H1 (cell line): ENCODE results near the gene OR2T12. TPM values are rescaled to one million over a fixed set of nuclear protein-coding genes. Genes with fewer than 3 reads are reported as not detected.
"Not testable (repeated sequence)": the region's sequence is repeated elsewhere in the genome, so short reads cannot be mapped to it uniquely, and the experiment has no call there.

Experiments
- CTCF ChIA-PET: fragments of 300-600 bp; sonication (Branson Sonifier 250); formaldehyde crosslinking; loops from one replicate; lab custom pipeline; 2021; ENCODE audit not compliant: partially characterized antibody; lab: Charles Lee
- POLR2A ChIA-PET: fragments of 300-600 bp; sonication (Branson Sonifier 250); formaldehyde crosslinking; loops from one replicate; lab custom pipeline; 2021; ENCODE audit warnings: inconsistent platforms; ENCODE audit not compliant: partially characterized antibody; lab: Charles Lee
- DNase-seq, 2 experiments: peaks; one replicate each; pipeline versions ENCODE4 v3.0.0 to v3.0.0-alpha.2; 2010 to 2022; ENCODE audit warnings: low spot score in 2 of 2, low read depth in 1 of 2, mixed read lengths in 1 of 2
- FAIRE-seq: peaks from 2 replicates; lab custom pipeline; 2011; peaks lifted over from hg19 to GRCh38; lab: Jason Lieb, UNC
- H2AFZ ChIP-seq: 2 replicates; pipeline ENCODE4 v1.8.1; 2012; ENCODE audit warnings: low read length, inconsistent platforms
- H2AK5ac ChIP-seq: 2 replicates; pipeline ENCODE4 v1.6.1; 2013; ENCODE audit warnings: low read depth, low read length
- H2BK120ac ChIP-seq: replicated peaks from 2 replicates; pipeline ENCODE3; 2013; ENCODE audit warnings: low read depth, low read length, inconsistent platforms
- H2BK12ac ChIP-seq: 2 replicates; pipeline ENCODE4 v1.6.1; 2013; ENCODE audit warnings: low read depth, low read length
- H2BK15ac ChIP-seq: 2 replicates; pipeline ENCODE4 v1.6.1; 2013; ENCODE audit warnings: low read length
- H2BK20ac ChIP-seq: 2 replicates; pipeline ENCODE4 v1.6.1; 2013; ENCODE audit warnings: low read length
- H2BK5ac ChIP-seq: 2 replicates; pipeline ENCODE4 v1.6.1; 2013; ENCODE audit warnings: low read depth, low read length
- H3K14ac ChIP-seq: 2 replicates; pipeline ENCODE4 v1.6.1; 2013; ENCODE audit warnings: inconsistent platforms; ENCODE audit not compliant: insufficient read length
- H3K18ac ChIP-seq: 2 replicates; pipeline ENCODE4 v1.6.1; 2013; ENCODE audit warnings: low read length; ENCODE audit errors: extremely low read depth
- H3K23ac ChIP-seq: 2 replicates; pipeline ENCODE4 v1.6.1; 2013; ENCODE audit warnings: inconsistent platforms; ENCODE audit not compliant: insufficient read length
- H3K23me2 ChIP-seq: 2 replicates; pipeline ENCODE4 v1.6.1; 2013; ENCODE audit warnings: low read depth, low read length
- H3K27ac ChIP-seq: 2 replicates; pipeline ENCODE4 v1.6.1; 2011; ENCODE audit warnings: low read depth, low read length, inconsistent platforms
- H3K27me3 ChIP-seq, 4 experiments: replicated peaks in 1 of 4; 1 replicate in 1 of 4; 2 replicates in 3 of 4; pipeline versions ENCODE4 v1.6.1 to v1.8.1; 2011 to 2013; ENCODE audit warnings: low read length in 3 of 4, mild to moderate bottlenecking in 3 of 4, inconsistent platforms in 2 of 4, mixed read lengths in 2 of 4, moderate library complexity in 1 of 4; ENCODE audit not compliant: control insufficient read depth in 3 of 4, insufficient read depth in 3 of 4; ENCODE audit errors: extremely low read depth in 1 of 4
- H3K36me3 ChIP-seq, 4 experiments: 2 replicates each; pipeline versions ENCODE4 v1.6.1 to v1.8.1; 2011 to 2013; ENCODE audit warnings: mild to moderate bottlenecking in 4 of 4, low read length in 3 of 4, moderate library complexity in 2 of 4, control low read depth in 1 of 4, inconsistent platforms in 1 of 4; ENCODE audit not compliant: insufficient read depth in 4 of 4, control insufficient read depth in 2 of 4
- H3K4ac ChIP-seq: replicated peaks from 2 replicates; pipeline ENCODE3; 2013; ENCODE audit warnings: low read length, low read depth, mixed read lengths, inconsistent platforms; ENCODE audit not compliant: insufficient read length
- H3K4me1 ChIP-seq, 4 experiments: replicated peaks in 1 of 4; 1 replicate in 1 of 4; 2 replicates in 3 of 4; pipeline versions ENCODE4 v1.6.1 to v1.8.1; 2011 to 2013; ENCODE audit warnings: low read length in 3 of 4, inconsistent platforms in 2 of 4, mixed read lengths in 1 of 4; ENCODE audit not compliant: insufficient read depth in 4 of 4, control insufficient read depth in 3 of 4
- H3K4me2 ChIP-seq, 2 experiments: 2 replicates each; pipeline versions ENCODE4 v1.6.1 to v1.8.1; 2011 to 2013; ENCODE audit warnings: low read depth in 2 of 2, low read length in 2 of 2, control low read depth in 1 of 2, inconsistent platforms in 1 of 2, mild to moderate bottlenecking in 1 of 2; ENCODE audit not compliant: insufficient read depth in 1 of 2
- H3K4me3 ChIP-seq, 4 experiments: fragments of 200-600, 300-600 bp in 1 of 4; sonication (generic), shearing (Covaris generic), sonication (Bioruptor Twin) in 1 of 4; 2 replicates each; pipeline versions ENCODE4 v1.5.1 to v1.8.1; 2011 to 2016; ENCODE audit warnings: low read length in 4 of 4, low read depth in 3 of 4, control low read depth in 2 of 4, inconsistent platforms in 2 of 4, mild to moderate bottlenecking in 2 of 4, mixed read lengths in 1 of 4, moderate library complexity in 1 of 4; ENCODE audit not compliant: insufficient read depth in 2 of 4; ENCODE audit errors: extremely low read depth in 1 of 4
- H3K56ac ChIP-seq: replicated peaks from 2 replicates; pipeline ENCODE3; 2013; ENCODE audit warnings: low read depth, mild to moderate bottlenecking, mixed read lengths, low read length, inconsistent platforms; ENCODE audit not compliant: insufficient read length
- H3K79me1 ChIP-seq: 2 replicates; pipeline ENCODE4 v1.6.1; 2013; ENCODE audit warnings: low read depth, low read length, control low read depth
- H3K79me2 ChIP-seq, 2 experiments: 2 replicates each; pipeline versions ENCODE4 v1.6.1 to v1.8.1; 2012 to 2013; ENCODE audit warnings: low read length in 2 of 2, mild to moderate bottlenecking in 2 of 2, inconsistent platforms in 1 of 2; ENCODE audit not compliant: insufficient read depth in 2 of 2, control insufficient read depth in 1 of 2
- H3K9ac ChIP-seq, 4 experiments: replicated peaks in 1 of 4; 1 replicate in 1 of 4; 2 replicates in 3 of 4; pipeline versions ENCODE4 v1.6.1 to v1.8.1; 2011 to 2013; ENCODE audit warnings: low read depth in 3 of 4, low read length in 3 of 4, control low read depth in 2 of 4, mild to moderate bottlenecking in 2 of 4, moderate library complexity in 2 of 4, inconsistent platforms in 1 of 4; ENCODE audit errors: extremely low read depth in 1 of 4
- H3K9me3 ChIP-seq, 2 experiments: 2 replicates each; pipeline versions ENCODE4 v1.6.1 to v1.8.1; 2012 to 2013; ENCODE audit warnings: mild to moderate bottlenecking in 2 of 2, moderate library complexity in 2 of 2, control low read depth in 1 of 2, inconsistent platforms in 1 of 2, low read depth in 1 of 2, low read length in 1 of 2, mixed read lengths in 1 of 2; ENCODE audit not compliant: insufficient read depth in 2 of 2
- H4K20me1 ChIP-seq, 2 experiments: replicated peaks in 1 of 2; 2 replicates each; pipeline versions ENCODE3 to v1.8.1; 2011 to 2013; ENCODE audit warnings: inconsistent platforms in 2 of 2, low read length in 2 of 2, mild to moderate bottlenecking in 1 of 2; ENCODE audit not compliant: insufficient read depth in 2 of 2, control insufficient read depth in 1 of 2
- H4K5ac ChIP-seq: 2 replicates; pipeline ENCODE4 v1.6.1; 2013; ENCODE audit warnings: low read length, low read depth, mixed read lengths, inconsistent platforms; ENCODE audit not compliant: insufficient read length
- H4K8ac ChIP-seq: 2 replicates; pipeline ENCODE4 v1.8.0; 2013; ENCODE audit warnings: mild to moderate bottlenecking, moderate library complexity, low read length, inconsistent platforms; ENCODE audit not compliant: insufficient read depth; ENCODE audit errors: extremely low read depth
- H4K91ac ChIP-seq: replicated peaks from 2 replicates; pipeline ENCODE3; 2013; ENCODE audit warnings: low read length, mixed read lengths, inconsistent platforms; ENCODE audit not compliant: insufficient read length
- EP300 ChIP-seq, 2 experiments: IDR thresholded peaks; 1 replicate in 1 of 2; 2 replicates in 1 of 2; pipeline ENCODE4 v1.6.1; 2011 to 2012; ENCODE audit warnings: low read depth in 2 of 2, low read length in 2 of 2, mild to moderate bottlenecking in 2 of 2, borderline replicate concordance in 1 of 2, inconsistent platforms in 1 of 2, moderate library complexity in 1 of 2
- KDM1A ChIP-seq: fragments of 200-600, 300-600 bp; sonication (generic); IDR thresholded peaks from 2 replicates; pipeline ENCODE4 v1.7.1; 2016; ENCODE audit warnings: mild to moderate bottlenecking, low read length, borderline replicate concordance
- KDM5A ChIP-seq: fragments of 200-600 bp; IDR thresholded peaks from 2 replicates; pipeline ENCODE4 v1.7.1; 2012; ENCODE audit warnings: mild to moderate bottlenecking, low read length, inconsistent platforms, mixed read lengths
- POLR2A ChIP-seq, 2 experiments: IDR thresholded peaks; 1 replicate in 1 of 2; 2 replicates in 1 of 2; pipeline ENCODE4 v1.6.1; 2011; ENCODE audit warnings: low read depth in 2 of 2, low read length in 2 of 2, mild to moderate bottlenecking in 2 of 2; ENCODE audit errors: control extremely low read depth in 1 of 2
- POU5F1 ChIP-seq: IDR thresholded peaks from 2 replicates; pipeline ENCODE4 v1.6.1; 2011; ENCODE audit warnings: low read depth, mild to moderate bottlenecking, low read length, moderate library complexity
- SIRT6 ChIP-seq: IDR thresholded peaks from one replicate; pipeline ENCODE4 v1.7.1; 2012; ENCODE audit warnings: low read length, inconsistent platforms
- SIX5 ChIP-seq: IDR thresholded peaks from 2 replicates; pipeline ENCODE4 v1.6.1; 2011; ENCODE audit warnings: mild to moderate bottlenecking, low read depth, low read length
- SP2 ChIP-seq: IDR thresholded peaks from 2 replicates; pipeline ENCODE4 v1.6.1; 2012; ENCODE audit warnings: mild to moderate bottlenecking, low read length, inconsistent platforms
- WGBS, 2 experiments: shearing (Covaris generic) in 1 of 2; methylation state at CpG; one replicate each; pipeline versions ENCODE4 v1.1.6 to v1.1.7; 2013 to 2015; ENCODE audit warnings: low lambda C conversion rate in 2 of 2, mixed read lengths in 2 of 2, inconsistent platforms in 1 of 2, low coverage in 1 of 2, missing lambda C conversion rate in 1 of 2; ENCODE audit not compliant: insufficient replicate concordance in 2 of 2, insufficient coverage in 1 of 2, insufficient read length in 1 of 2; ENCODE audit errors: extremely low coverage in 1 of 2, missing lambda C conversion rate in 1 of 2; 5-methylcytosine and 5-hydroxymethylcytosine counted together
- polyA plus RNA-seq, 7 experiments: library from polyadenylated mRNA; depleted of rRNA in 3 of 7; stranded (reverse) in 5 of 7; unstranded in 2 of 7; fragments of >200 nt in 5 of 7; fragments of 200-250 nt in 2 of 7; gene quantifications; 1 replicate in 5 of 7; 2 replicates in 1 of 7; 4 replicates in 1 of 7; pipeline versions ENCODE4 v1.2.1 to v1.2.3, GENCODE V29; 2011 to 2013; ENCODE audit warnings: missing spikeins in 2 of 7, mixed read lengths in 2 of 7
- total RNA-seq: library from RNA; stranded (reverse); fragmentation: NEBNext Ultra II Directional; extraction: Animal tissue kit (Norgen Biotek cat#: 25700); gene quantifications from 2 replicates; pipeline ENCODE4 v1.2.1, GENCODE V29; 2021
- TF ChIP-seq, protein P1 (sequence below): IDR thresholded peaks from 2 replicates; pipeline ENCODE4 v1.6.1; 2012; ENCODE audit warnings: low read length, inconsistent platforms
- TF ChIP-seq, protein P2 (sequence below): IDR thresholded peaks from 2 replicates; pipeline ENCODE4 v1.6.1; 2011; ENCODE audit warnings: low read depth, mild to moderate bottlenecking, low read length; ENCODE audit not compliant: insufficient read depth

The OR2T12 gene
- total and polyA plus RNA-seq, 2 of the 8 experiments (the other 6 are each of a cell fraction or from before 2014, with no cell fraction given), result not detected

DNA sequence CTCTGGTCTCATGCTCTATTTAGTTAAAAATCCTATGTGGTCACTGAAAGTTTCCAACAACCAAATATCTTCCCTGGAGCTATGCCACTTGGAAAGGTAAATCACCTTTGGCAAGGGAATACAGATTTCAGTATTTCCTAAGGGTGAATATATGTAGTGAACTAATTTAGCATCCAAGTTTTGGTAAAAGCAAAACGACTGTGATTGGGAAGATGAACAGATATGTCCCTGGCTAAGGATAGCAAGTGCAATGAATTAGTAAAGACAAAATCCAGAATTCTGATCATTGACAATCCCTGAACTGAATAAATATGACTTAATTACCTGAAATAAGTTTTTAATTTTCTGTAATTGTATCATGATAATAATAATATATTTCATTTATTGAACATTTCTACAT, 25.3 kb downstream of the OR2T12 start, which contains the start of gene OR2T33 (continued):
- no peak for TF ChIP-seq KDM5A
- no peak for TF ChIP-seq SIX5
- TF ChIP-seq POU5F1, result no peak
- no peak for TF ChIP-seq SIRT6
- TF ChIP-seq SP2, result no peak
- no peak for TF ChIP-seq KDM1A
- no peak for TF ChIP-seq EP300 (IDR thresholded peaks at IDR 0.05; ENCODE audit: borderline replicate concordance in 1 of 2, low read depth in 2 of 2, low read length in 2 of 2)
- TF ChIP-seq, protein P1, sequence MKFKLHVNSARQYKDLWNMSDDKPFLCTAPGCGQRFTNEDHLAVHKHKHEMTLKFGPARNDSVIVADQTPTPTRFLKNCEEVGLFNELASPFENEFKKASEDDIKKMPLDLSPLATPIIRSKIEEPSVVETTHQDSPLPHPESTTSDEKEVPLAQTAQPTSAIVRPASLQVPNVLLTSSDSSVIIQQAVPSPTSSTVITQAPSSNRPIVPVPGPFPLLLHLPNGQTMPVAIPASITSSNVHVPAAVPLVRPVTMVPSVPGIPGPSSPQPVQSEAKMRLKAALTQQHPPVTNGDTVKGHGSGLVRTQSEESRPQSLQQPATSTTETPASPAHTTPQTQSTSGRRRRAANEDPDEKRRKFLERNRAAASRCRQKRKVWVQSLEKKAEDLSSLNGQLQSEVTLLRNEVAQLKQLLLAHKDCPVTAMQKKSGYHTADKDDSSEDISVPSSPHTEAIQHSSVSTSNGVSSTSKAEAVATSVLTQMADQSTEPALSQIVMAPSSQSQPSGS, result no peak
- TF ChIP-seq, protein P2, sequence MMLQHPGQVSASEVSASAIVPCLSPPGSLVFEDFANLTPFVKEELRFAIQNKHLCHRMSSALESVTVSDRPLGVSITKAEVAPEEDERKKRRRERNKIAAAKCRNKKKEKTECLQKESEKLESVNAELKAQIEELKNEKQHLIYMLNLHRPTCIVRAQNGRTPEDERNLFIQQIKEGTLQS, result no peak
- TF ChIP-seq POLR2A (IDR thresholded peaks at IDR 0.05; ENCODE audit: control extremely low read depth in 1 of 2, low read depth in 2 of 2, low read length in 2 of 2), result no peak

DNA sequence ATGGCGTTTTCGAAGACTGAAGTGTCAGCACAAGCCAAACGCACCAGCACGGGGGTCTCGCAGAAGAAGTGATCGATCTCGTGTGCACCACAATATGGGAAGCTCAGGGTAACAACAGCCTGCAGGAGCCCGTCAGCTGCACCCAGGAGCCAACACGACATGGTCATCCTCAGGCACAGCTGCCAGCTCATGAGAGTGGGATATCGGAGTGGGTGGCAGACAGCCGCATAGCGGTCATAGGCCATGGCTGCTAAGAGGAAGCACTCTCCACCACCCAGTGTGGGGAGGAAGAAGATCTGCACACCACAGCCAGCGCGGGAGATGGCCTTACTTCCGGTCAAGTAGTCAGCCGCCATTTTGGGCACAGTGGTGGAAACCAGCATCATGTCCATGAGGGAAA, 30.0 kb downstream of the OR2T12 start:
- H3K36me3 ChIP-seq, H2AFZ ChIP-seq, H4K91ac ChIP-seq, CTCF ChIA-PET, H2BK20ac ChIP-seq, POLR2A ChIA-PET, H4K5ac ChIP-seq, H3K4me1 ChIP-seq, H3K56ac ChIP-seq, H2BK5ac ChIP-seq, H3K14ac ChIP-seq, H3K27me3 ChIP-seq, H2BK15ac ChIP-seq, DNase-seq, H3K79me2 ChIP-seq, H3K4me3 ChIP-seq, H3K4me2 ChIP-seq, H3K79me1 ChIP-seq, H3K4ac ChIP-seq, H3K27ac ChIP-seq, FAIRE-seq, H4K20me1 ChIP-seq, H3K9ac ChIP-seq, H2BK12ac ChIP-seq, H2AK5ac ChIP-seq, H3K23ac ChIP-seq, H2BK120ac ChIP-seq, H3K18ac ChIP-seq, H3K23me2 ChIP-seq, H4K8ac ChIP-seq: not testable (repeated sequence)
- H3K9me3 ChIP-seq, result peaks cover 46 to 52% of the 10 kb centered on the region in 2 experiments
- WGBS, 2 experiments, result 82% methylated on average over 7 of the region's 16 CpGs; no CpG with 5 or more reads in 1 of the 2 experiments
